Osteoblast (primary cell): ENCODE data around the gene ZBTB7C. TPM values are rescaled to one million over a fixed set of nuclear protein-coding genes. Genes with fewer than 3 reads are reported as not detected.
A peak's percentile ranks its signal among the peaks of the same experiment; 100 is the strongest.

Experiments used
- DNase-seq: peaks from one replicate; pipeline ENCODE4 v3.0.0; 2011; ENCODE audit warnings: low spot score, mixed read lengths; ENCODE audit not compliant: insufficient read length; ENCODE audit errors: missing footprints
- H2AFZ ChIP-seq: 2 replicates; pipeline ENCODE4 v1.6.0; 2011; ENCODE audit warnings: mild to moderate bottlenecking, low read length
- H3K27ac ChIP-seq: 2 replicates; pipeline ENCODE4 v1.5.1; 2011; ENCODE audit warnings: mild to moderate bottlenecking, low read depth, low read length, moderate library complexity
- H3K27me3 ChIP-seq: 2 replicates; pipeline ENCODE4 v1.6.0; 2012; ENCODE audit warnings: mild to moderate bottlenecking, control low read depth, inconsistent platforms, low read length, moderate library complexity; ENCODE audit not compliant: insufficient read depth
- H3K36me3 ChIP-seq: 2 replicates; pipeline ENCODE4 v1.5.1; 2011; ENCODE audit warnings: mild to moderate bottlenecking, low read length, control low read depth, moderate library complexity; ENCODE audit not compliant: insufficient read depth
- H3K4me1 ChIP-seq: 2 replicates; pipeline ENCODE4 v1.5.1; 2011; ENCODE audit warnings: mild to moderate bottlenecking, low read length, control low read depth, moderate library complexity; ENCODE audit not compliant: insufficient read depth
- H3K4me2 ChIP-seq: 2 replicates; pipeline ENCODE4 v1.6.0; 2011; ENCODE audit warnings: mild to moderate bottlenecking, low read length; ENCODE audit not compliant: insufficient read depth
- H3K4me3 ChIP-seq: fragments of 200-600 bp; sonication (generic); 3 replicates; pipeline ENCODE4 v1.5.1; 2012; ENCODE audit warnings: mild to moderate bottlenecking, low read length, inconsistent platforms; ENCODE audit not compliant: insufficient read depth
- H3K79me2 ChIP-seq: 2 replicates; pipeline ENCODE4 v1.6.0; 2012; ENCODE audit warnings: mild to moderate bottlenecking, low read length, control low read depth, inconsistent platforms; ENCODE audit not compliant: insufficient read depth
- H3K9me3 ChIP-seq: 2 replicates; pipeline ENCODE4 v1.5.1; 2011; ENCODE audit warnings: low read depth, low read length, control low read depth
- H4K20me1 ChIP-seq: 2 replicates; pipeline ENCODE4 v1.6.0; 2012; ENCODE audit warnings: mild to moderate bottlenecking, low read length, control low read depth; ENCODE audit not compliant: insufficient read depth
- total RNA-seq: library from RNA; depleted of rRNA; stranded (reverse); fragments of >200 nt; gene quantifications from 2 replicates; pipeline ENCODE4 v1.2.3, GENCODE V29; 2012
- TF ChIP-seq, protein P1 (sequence below): IDR thresholded peaks from 2 replicates; pipeline ENCODE4 v1.5.1; 2011; ENCODE audit warnings: mild to moderate bottlenecking, low read depth, low read length, moderate library complexity; ENCODE audit errors: extremely low read depth

The ZBTB7C gene
- total RNA-seq, 1 donor = 0.36 TPM

DNA sequence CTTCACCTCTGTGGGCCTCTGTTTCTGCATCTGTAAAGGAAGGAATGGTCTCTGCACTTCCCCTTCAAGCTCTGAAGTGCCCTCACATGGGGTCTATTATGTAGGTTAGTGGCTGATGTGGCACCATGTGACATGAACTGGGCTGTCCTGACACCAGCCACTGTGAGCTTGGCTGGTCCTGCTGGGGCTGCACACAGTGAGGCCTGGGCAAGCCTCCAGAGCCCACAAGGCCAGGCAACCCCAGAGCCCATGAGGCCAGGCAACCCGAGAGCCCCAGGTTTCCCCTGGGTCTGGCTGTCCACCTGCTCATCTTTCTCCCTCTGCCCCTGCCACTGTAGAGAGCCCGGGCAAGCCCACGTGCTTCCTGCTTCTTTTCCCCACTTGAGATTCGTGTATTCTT is 328.6 kb downstream of the ZBTB7C start:
- no peaks in the 10 kb centered on the region for H3K27me3 ChIP-seq
- TF ChIP-seq, protein P1, sequence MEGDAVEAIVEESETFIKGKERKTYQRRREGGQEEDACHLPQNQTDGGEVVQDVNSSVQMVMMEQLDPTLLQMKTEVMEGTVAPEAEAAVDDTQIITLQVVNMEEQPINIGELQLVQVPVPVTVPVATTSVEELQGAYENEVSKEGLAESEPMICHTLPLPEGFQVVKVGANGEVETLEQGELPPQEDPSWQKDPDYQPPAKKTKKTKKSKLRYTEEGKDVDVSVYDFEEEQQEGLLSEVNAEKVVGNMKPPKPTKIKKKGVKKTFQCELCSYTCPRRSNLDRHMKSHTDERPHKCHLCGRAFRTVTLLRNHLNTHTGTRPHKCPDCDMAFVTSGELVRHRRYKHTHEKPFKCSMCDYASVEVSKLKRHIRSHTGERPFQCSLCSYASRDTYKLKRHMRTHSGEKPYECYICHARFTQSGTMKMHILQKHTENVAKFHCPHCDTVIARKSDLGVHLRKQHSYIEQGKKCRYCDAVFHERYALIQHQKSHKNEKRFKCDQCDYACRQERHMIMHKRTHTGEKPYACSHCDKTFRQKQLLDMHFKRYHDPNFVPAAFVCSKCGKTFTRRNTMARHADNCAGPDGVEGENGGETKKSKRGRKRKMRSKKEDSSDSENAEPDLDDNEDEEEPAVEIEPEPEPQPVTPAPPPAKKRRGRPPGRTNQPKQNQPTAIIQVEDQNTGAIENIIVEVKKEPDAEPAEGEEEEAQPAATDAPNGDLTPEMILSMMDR = no peak
- DNase-seq = peak; percentile 49

DNA sequence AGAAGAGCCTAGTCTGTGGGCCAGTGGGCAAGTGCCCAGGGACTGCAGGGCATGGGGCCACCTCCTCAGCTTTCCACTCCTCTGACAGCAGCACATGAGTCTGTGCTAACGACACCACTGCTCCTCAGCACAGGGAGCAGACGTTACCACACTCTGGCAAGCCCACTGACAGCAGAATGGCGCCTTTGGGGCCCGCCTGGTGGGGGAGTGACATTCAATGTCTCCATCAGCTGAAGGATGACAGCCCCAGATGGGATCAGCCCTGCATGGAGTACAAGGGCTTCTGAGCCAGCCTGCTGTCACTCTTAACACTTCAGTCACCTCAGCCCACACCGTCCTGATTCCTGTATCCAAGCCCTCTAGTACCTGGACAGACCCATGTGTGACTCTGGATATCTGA is 329.3 kb downstream of the ZBTB7C start:
- no peaks in the 10 kb centered on the region for H4K20me1 ChIP-seq

More for the DNA sequence above, 328.6 kb downstream of the ZBTB7C start:
- no peak overlapping the region for H3K4me3 ChIP-seq
- no peak overlapping the region for H2AFZ ChIP-seq
- H3K4me2 ChIP-seq = no peak overlapping the region
- no peaks in the 10 kb centered on the region for H3K79me2 ChIP-seq
- no peak overlapping the region for H3K27ac ChIP-seq
- no peaks in the 10 kb centered on the region for H4K20me1 ChIP-seq
- H3K4me1 ChIP-seq = no peaks in the 10 kb centered on the region
- H3K36me3 ChIP-seq = no peaks in the 10 kb centered on the region
- no peaks in the 10 kb centered on the region for H3K9me3 ChIP-seq

DNA sequence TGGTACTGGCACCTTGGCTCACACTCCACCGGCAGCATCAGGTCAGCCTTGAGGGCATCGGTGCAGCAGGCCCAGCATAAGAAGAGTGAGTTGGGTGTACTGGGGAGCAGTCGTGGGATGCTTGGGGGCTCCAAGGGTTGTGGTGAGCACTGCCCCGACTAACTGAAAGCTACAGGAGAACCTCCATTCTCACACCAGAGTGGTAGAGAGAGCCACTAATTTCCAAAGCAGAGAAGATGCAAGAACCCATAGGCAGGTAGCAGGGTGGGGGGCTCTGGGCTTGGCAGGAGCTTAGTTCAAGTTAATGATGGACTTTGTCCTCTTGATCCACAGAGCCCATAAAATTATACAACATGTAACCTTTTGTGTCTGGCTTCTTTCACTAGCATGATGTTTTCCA is 330.7 kb downstream of the ZBTB7C start:
- Histone ChIP-seq H3K27me3 (no peaks in the 10 kb centered on the region), H3K4me3 (no peak overlapping the region), H2AFZ (no peak overlapping the region), H3K4me2 (no peak overlapping the region), H3K27ac (no peak overlapping the region), H3K36me3 (no peaks in the 10 kb centered on the region), H3K4me1 (no peaks in the 10 kb centered on the region), H4K20me1 (no peaks in the 10 kb centered on the region), H3K9me3 (no peaks in the 10 kb centered on the region), H3K79me2 (no peaks in the 10 kb centered on the region)
- DNase-seq = no peak
- TF ChIP-seq, protein P1 = no peak

More for the DNA sequence above, 329.3 kb downstream of the ZBTB7C start:
- H3K27ac ChIP-seq = no peak overlapping the region
- H3K4me2 ChIP-seq = no peak overlapping the region
- H3K9me3 ChIP-seq = no peaks in the 10 kb centered on the region
- H2AFZ ChIP-seq = no peak overlapping the region
- DNase-seq = peak; percentile 70
- H3K27me3 ChIP-seq = no peaks in the 10 kb centered on the region
- no peaks in the 10 kb centered on the region for H3K79me2 ChIP-seq
- no peak overlapping the region for H3K4me3 ChIP-seq
- no peaks in the 10 kb centered on the region for H3K36me3 ChIP-seq
- TF ChIP-seq, protein P1 = no peak
- H3K4me1 ChIP-seq = no peaks in the 10 kb centered on the region

DNA sequence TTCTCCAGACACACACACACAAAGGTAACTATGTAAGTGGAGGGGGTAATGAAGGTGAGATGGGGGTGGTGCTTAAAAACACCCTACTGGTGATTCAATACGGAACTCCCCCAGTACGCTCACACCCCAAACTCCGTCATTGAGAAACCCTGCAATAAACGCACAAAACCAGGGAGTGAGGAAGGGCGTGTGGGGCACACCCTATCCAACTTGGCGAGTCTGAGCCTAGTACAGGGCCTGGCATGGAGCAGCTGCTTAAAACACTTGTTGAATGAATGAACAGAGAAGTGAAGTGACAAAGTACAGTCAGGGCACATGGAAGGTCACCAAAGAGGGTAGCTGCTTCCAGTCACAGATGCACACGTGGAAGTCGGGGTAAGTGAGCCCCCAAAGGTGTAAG is 331.9 kb downstream of the ZBTB7C start:
- H3K9me3 ChIP-seq = no peaks in the 10 kb centered on the region
- H3K36me3 ChIP-seq = no peaks in the 10 kb centered on the region
- H3K4me2 ChIP-seq = no peak overlapping the region
- no peak overlapping the region for H3K4me3 ChIP-seq
- TF ChIP-seq, protein P1 = no peak
- no peaks in the 10 kb centered on the region for H3K4me1 ChIP-seq
- H3K27ac ChIP-seq = no peak overlapping the region
- no peak for DNase-seq
- H3K27me3 ChIP-seq = peaks cover 1% of the 10 kb centered on the region
- H4K20me1 ChIP-seq = no peaks in the 10 kb centered on the region
- H2AFZ ChIP-seq = no peak overlapping the region
- H3K79me2 ChIP-seq = no peaks in the 10 kb centered on the region
